Measurements from ENCODE around the gene SUSD3.

Gene SUSD3

GRCh38 chr9:93049491-93049890, 9.0 kb upstream of the SUSD3 start:
- TF ChIP-seq, protein P1, sequence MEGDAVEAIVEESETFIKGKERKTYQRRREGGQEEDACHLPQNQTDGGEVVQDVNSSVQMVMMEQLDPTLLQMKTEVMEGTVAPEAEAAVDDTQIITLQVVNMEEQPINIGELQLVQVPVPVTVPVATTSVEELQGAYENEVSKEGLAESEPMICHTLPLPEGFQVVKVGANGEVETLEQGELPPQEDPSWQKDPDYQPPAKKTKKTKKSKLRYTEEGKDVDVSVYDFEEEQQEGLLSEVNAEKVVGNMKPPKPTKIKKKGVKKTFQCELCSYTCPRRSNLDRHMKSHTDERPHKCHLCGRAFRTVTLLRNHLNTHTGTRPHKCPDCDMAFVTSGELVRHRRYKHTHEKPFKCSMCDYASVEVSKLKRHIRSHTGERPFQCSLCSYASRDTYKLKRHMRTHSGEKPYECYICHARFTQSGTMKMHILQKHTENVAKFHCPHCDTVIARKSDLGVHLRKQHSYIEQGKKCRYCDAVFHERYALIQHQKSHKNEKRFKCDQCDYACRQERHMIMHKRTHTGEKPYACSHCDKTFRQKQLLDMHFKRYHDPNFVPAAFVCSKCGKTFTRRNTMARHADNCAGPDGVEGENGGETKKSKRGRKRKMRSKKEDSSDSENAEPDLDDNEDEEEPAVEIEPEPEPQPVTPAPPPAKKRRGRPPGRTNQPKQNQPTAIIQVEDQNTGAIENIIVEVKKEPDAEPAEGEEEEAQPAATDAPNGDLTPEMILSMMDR (IDR thresholded peaks at IDR 0.05) = no peak

- TF ChIP-seq, protein P1 (IDR thresholded peaks at IDR 0.05) = no peak
Measured at GRCh38 chr9:93050231-93050630, 8.3 kb upstream of the SUSD3 start.

DNA sequence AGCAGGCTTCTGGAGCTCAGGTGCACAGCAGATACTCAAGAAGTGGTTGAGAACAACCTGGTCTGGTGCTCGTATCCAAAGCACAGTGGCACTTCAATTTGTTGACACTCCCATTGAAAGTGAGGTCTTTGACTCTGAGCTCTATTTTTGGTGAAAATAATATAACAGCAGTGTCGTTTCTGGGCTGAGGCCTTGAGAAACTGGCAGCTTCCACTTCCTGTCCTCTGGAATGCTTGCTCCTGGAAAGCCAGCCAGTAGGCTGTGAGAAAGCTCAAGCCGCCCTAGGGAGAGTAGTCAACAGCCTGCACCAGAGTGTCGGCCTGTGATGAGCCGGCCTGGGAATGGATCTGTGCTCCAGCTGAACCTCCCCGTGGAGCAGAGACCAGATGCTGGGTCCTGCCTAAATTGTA, 6.8 kb upstream of the SUSD3 start:
- TF ChIP-seq, protein P1 (IDR thresholded peaks at IDR 0.05) = no peak

- TF ChIP-seq, protein P1 (IDR thresholded peaks at IDR 0.05) = no peak
Measured at GRCh38 chr9:93052791-93053540, 5.5 kb upstream of the SUSD3 start.

- TF ChIP-seq, protein P1 (IDR thresholded peaks at IDR 0.05) = no peak
Measured at GRCh38 chr9:93053781-93054331, 4.6 kb upstream of the SUSD3 start.

GRCh38 chr9:93054758-93055704, 3.5 kb upstream of the SUSD3 start:
- TF ChIP-seq, protein P1 (IDR thresholded peaks at IDR 0.05) = no peak

DNA sequence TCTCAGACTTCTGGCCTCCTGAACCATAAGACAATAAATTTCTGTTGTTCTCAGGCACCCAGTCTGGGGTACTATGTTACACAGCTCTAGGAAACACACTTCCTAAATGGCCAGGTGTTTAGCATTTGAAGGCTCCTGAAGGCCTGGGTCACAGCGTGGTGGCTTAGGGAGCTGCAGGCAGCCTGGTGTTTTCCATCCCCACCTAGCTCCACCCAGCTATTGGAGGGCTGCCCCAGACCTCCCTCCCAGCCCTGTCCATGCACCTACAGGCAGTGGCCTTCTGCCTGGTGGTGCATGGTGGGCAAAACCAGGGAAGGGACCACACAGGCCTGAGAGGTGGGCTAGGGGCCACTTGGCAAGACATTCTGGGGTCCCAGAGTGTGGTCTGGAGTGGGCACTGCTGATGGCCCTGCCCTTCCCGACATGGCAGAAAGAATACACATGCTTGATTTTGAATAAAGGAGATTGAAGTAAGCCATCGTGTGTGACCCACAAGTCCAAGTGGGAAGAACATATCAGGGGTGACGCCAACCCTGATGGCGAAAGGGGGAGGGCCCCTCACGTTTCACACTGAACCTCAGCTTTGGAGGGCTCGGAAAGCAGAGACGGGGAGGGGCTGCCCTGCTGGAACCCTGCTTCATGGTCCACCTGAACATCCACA, 1.3 kb upstream of the SUSD3 start:
- TF ChIP-seq, protein P1 (IDR thresholded peaks at IDR 0.05) = no peak

Measured in LNCAP (cell line).